ENCODE measurements around the gene AQP5.

The AQP5 gene

DNA sequence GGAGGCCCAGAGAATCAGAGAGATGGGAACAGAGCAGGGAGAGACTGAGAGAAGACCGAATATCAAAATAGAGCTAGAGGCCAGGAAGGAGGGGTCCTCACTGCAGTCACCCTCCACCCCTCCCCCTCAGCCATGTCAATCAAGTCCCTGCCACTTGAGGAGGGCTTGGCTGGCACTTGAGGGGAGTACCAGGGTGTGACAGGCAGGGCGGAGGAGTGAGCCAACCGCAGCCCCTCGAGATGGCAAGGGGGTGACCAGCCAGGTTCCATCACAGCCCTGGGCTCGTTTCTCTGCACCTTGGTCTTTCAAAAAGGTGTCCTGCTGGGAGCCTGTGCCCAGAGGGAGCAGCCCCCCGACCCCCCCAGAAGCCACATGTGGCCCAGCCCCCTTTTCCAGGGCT is 4.2 kb downstream of the AQP5 start:
- Histone ChIP-seq H3K9ac (no peak overlapping the region), H3K4me3 (no peak overlapping the region), H3K4me2 (peak overlapping the region in 1 of 11 experiments; percentile 15; a peak in 1 of 22 replicates), H3K27me3 (peaks cover 47 to 73% (median 60%) of the 10 kb centered on the region in 11 experiments), H3K4me1 (peaks cover 25 to 49% (median 40%) of the 10 kb centered on the region in 10 experiments), H3K27ac (no peak overlapping the region), H3K9me3 (replicated peaks in 1 of 11) (no peaks in the 10 kb centered on the region), H4K20me1 (peaks cover 0 to 22% (median 0%) of the 10 kb centered on the region in 11 experiments; a peak in 7 of 22 replicates), H3K36me3 (no peaks in the 10 kb centered on the region)
- no peak for TF ChIP-seq Cebpa-rat (IDR thresholded peaks at IDR 0.05)

GRCh38 chr12:49966511-49967041 is 4.9 kb downstream of the AQP5 start:
- no peak overlapping the region for H3K27ac ChIP-seq
- H3K4me1 ChIP-seq: peaks cover 18 to 42% (median 33%) of the 10 kb centered on the region in 10 experiments
- H3K27me3 ChIP-seq: peaks cover 39 to 65% (median 52%) of the 10 kb centered on the region in 11 experiments
- H4K20me1 ChIP-seq: peaks cover 0 to 17% (median 0%) of the 10 kb centered on the region in 11 experiments; a peak in 5 of 22 replicates
- no peak for TF ChIP-seq Cebpa-rat (IDR thresholded peaks at IDR 0.05)
- no peaks in the 10 kb centered on the region for H3K9me3 ChIP-seq (replicated peaks in 1 of 11)
- peak overlapping the region in 7 of 11 experiments; percentile 81 to 99 (median 88); a peak in 8 of 22 replicates for H3K4me2 ChIP-seq
- H3K4me3 ChIP-seq: no peak overlapping the region
- no peaks in the 10 kb centered on the region for H3K36me3 ChIP-seq
- H3K9ac ChIP-seq: no peak overlapping the region

- Histone ChIP-seq H3K9me3 (replicated peaks in 1 of 11) (no peaks in the 10 kb centered on the region), H3K4me3 (peak overlapping the region in 8 of 10 experiments; percentile 32 to 63 (median 44); a peak in 12 of 20 replicates), H3K27ac (no peak overlapping the region), H3K9ac (peak overlapping the region in 2 of 11 experiments; percentile 22 to 27; a peak in 2 of 22 replicates), H3K36me3 (no peaks in the 10 kb centered on the region), H3K4me1 (peaks cover 23 to 44% (median 34%) of the 10 kb centered on the region in 10 experiments), H3K4me2 (peak overlapping the region; percentile 80 to 99 (median 83)), H4K20me1 (peaks cover 0 to 13% (median 0%) of the 10 kb centered on the region in 11 experiments; a peak in 5 of 22 replicates), H3K27me3 (peaks cover 33 to 59% (median 46%) of the 10 kb centered on the region in 11 experiments)
- no peak for TF ChIP-seq Cebpa-rat (IDR thresholded peaks at IDR 0.05)
Observed at GRCh38 chr12:49967042-49967776, 5.5 kb downstream of the AQP5 start.

- Histone ChIP-seq H4K20me1 (peaks cover 0 to 10% (median 0%) of the 10 kb centered on the region in 11 experiments; a peak in 4 of 22 replicates), H3K4me3 (peak overlapping the region in 5 of 10 experiments; percentile 38 to 63 (median 46); a peak in 6 of 20 replicates), H3K27me3 (peaks cover 27 to 53% (median 40%) of the 10 kb centered on the region in 11 experiments), H3K4me1 (peaks cover 27 to 50% (median 39%) of the 10 kb centered on the region in 10 experiments), H3K36me3 (no peaks in the 10 kb centered on the region), H3K4me2 (peak overlapping the region; percentile 80 to 99 (median 83)), H3K9ac (0 out of 22 replicates have a peak overlapping the region, but pooled peaks of 1 of the 11 experiments have one; percentile 9), H3K27ac (no peak overlapping the region), H3K9me3 (replicated peaks in 1 of 11) (no peaks in the 10 kb centered on the region)
- TF ChIP-seq Cebpa-rat (IDR thresholded peaks at IDR 0.05): no peak
Observed at GRCh38 chr12:49967777-49968250, 6.1 kb downstream of the AQP5 start.

GRCh38 chr12:49968471-49968870 is 6.8 kb downstream of the AQP5 start:
- Histone ChIP-seq H3K4me3 (no peak overlapping the region), H3K9me3 (replicated peaks in 1 of 11) (no peaks in the 10 kb centered on the region), H4K20me1 (peaks cover 0 to 7% (median 0%) of the 10 kb centered on the region in 11 experiments; a peak in 4 of 22 replicates), H3K36me3 (no peaks in the 10 kb centered on the region), H3K27ac (no peak overlapping the region), H3K9ac (no peak overlapping the region), H3K27me3 (peaks cover 21 to 46% (median 33%) of the 10 kb centered on the region in 11 experiments), H3K4me1 (peaks cover 30 to 56% (median 41%) of the 10 kb centered on the region in 10 experiments), H3K4me2 (peak overlapping the region in 2 of 11 experiments; percentile 66 to 69; a peak in 2 of 22 replicates)
- TF ChIP-seq Cebpa-rat (IDR thresholded peaks at IDR 0.05): no peak

DNA sequence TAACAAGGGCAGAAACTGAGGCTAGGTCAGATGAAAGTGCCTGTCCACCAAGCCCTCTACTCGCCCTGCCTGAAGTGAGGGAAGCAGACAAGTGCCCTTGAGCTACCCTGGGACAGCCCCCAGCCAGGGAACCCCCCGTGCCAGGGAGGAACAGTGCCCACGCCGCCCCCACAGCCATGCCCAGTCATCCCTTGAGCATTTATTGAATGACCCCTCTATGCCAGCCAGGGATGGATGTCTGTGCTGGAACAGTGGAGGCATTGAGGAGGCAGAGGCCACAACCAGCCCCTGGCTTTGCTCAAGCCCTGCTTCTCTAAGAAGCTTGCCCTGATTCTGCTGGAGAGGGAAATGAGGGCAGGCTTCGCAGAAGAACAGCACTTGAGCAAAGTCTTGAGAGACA is 7.4 kb downstream of the AQP5 start:
- Histone ChIP-seq H3K4me1 (peaks cover 32 to 59% (median 41%) of the 10 kb centered on the region in 10 experiments), H4K20me1 (peaks cover 0 to 1% (median 0%) of the 10 kb centered on the region in 11 experiments; a peak in 3 of 22 replicates), H3K36me3 (no peaks in the 10 kb centered on the region), H3K27me3 (peaks cover 15 to 41% (median 28%) of the 10 kb centered on the region in 11 experiments), H3K4me3 (no peak overlapping the region), H3K27ac (no peak overlapping the region), H3K9me3 (replicated peaks in 1 of 11) (no peaks in the 10 kb centered on the region), H3K4me2 (peak overlapping the region in 10 of 11 experiments; percentile 21 to 72 (median 54); a peak in 19 of 22 replicates), H3K9ac (no peak overlapping the region; a peak in 1 of 22 replicates)
- no peak for TF ChIP-seq Cebpa-rat (IDR thresholded peaks at IDR 0.05)

- Histone ChIP-seq H3K27me3 (peaks cover 7 to 33% (median 20%) of the 10 kb centered on the region in 11 experiments; a peak in 21 of 22 replicates), H3K4me1 (peaks cover 24 to 62% (median 43%) of the 10 kb centered on the region in 10 experiments), H3K36me3 (no peaks in the 10 kb centered on the region), H3K4me2 (peak overlapping the region; percentile 16 to 72 (median 52)), H3K9me3 (replicated peaks in 1 of 11) (no peaks in the 10 kb centered on the region), H3K4me3 (no peak overlapping the region), H4K20me1 (no peaks in the 10 kb centered on the region; a peak in 2 of 22 replicates), H3K9ac (no peak overlapping the region), H3K27ac (no peak overlapping the region)
- no peak for TF ChIP-seq Cebpa-rat (IDR thresholded peaks at IDR 0.05)
Observed at GRCh38 chr12:49969651-49970429, 8.2 kb downstream of the AQP5 start.

DNA sequence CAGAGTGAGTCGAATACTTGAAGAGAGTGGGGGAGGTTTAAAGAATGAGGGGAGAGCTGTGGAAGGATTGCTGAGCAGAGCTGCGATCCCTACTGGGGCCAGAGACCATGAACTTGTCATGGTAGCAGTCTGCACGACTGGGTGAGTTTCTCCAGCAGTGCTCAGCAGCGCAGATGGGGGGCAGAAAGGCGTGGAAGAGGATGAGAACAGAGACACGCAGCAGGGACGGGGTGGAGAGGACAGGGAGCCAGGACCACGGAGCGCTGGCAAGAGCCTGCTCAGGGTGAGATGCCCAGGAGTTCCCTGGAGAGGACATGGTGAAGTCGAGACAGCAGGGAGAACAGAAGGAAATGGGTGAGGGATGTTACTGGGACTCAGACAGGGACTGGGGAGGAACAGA is 9.0 kb downstream of the AQP5 start:
- H3K27me3 ChIP-seq: peaks cover 2 to 24% (median 12%) of the 10 kb centered on the region in 11 experiments; a peak in 17 of 22 replicates
- no peak overlapping the region for H3K4me2 ChIP-seq
- H3K4me1 ChIP-seq: peaks cover 24 to 69% (median 49%) of the 10 kb centered on the region in 10 experiments
- H3K4me3 ChIP-seq: no peak overlapping the region
- no peak overlapping the region for H3K27ac ChIP-seq
- no peaks in the 10 kb centered on the region for H3K36me3 ChIP-seq
- H4K20me1 ChIP-seq: no peaks in the 10 kb centered on the region; a peak in 2 of 22 replicates
- no peak for TF ChIP-seq Cebpa-rat (IDR thresholded peaks at IDR 0.05)
- H3K9ac ChIP-seq: no peak overlapping the region
- H3K9me3 ChIP-seq (replicated peaks in 1 of 11): no peaks in the 10 kb centered on the region
